ENCODE data around the gene UQCC5.

UQCC5 gene

GRCh38 chr3:52535411-52536111, 844 bp upstream of the UQCC5 start:
- DNase-seq: no peak

DNA sequence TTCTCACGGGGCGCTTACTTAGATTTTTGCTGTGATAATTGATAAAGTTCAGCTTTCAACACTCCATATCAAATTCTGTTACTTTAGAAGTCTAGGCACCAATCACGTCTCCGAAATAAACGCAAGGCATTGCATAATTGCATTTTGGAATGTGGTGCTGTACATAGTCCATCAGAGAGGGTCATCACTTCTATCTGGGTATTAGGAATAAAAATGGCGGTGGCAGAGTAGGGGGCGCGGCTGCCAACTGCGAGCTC, 365 bp upstream of the UQCC5 start:
- no peak for DNase-seq

DNA sequence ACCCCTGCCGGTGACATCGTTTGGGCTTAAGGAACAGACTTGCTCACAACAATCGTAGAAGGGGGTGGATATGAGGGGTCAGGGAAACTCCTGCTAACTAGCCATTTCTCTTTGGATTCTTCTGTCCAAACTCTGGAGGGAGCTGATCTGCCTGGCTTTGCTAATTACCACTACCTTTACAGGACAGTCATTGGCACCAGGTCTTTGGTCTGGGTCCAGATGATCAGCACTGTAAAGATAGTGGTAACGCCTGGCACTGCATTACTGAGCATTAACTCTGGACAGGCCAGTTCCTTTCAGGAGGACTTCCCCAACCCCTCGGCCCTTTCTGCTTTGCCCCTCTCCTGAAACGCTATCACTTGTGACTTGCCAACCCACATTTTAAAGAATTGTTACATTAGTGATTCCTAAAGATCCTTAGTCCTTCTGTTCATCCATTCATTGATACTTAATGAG, 788 bp downstream of the UQCC5 start:
- no peak for DNase-seq

DNA sequence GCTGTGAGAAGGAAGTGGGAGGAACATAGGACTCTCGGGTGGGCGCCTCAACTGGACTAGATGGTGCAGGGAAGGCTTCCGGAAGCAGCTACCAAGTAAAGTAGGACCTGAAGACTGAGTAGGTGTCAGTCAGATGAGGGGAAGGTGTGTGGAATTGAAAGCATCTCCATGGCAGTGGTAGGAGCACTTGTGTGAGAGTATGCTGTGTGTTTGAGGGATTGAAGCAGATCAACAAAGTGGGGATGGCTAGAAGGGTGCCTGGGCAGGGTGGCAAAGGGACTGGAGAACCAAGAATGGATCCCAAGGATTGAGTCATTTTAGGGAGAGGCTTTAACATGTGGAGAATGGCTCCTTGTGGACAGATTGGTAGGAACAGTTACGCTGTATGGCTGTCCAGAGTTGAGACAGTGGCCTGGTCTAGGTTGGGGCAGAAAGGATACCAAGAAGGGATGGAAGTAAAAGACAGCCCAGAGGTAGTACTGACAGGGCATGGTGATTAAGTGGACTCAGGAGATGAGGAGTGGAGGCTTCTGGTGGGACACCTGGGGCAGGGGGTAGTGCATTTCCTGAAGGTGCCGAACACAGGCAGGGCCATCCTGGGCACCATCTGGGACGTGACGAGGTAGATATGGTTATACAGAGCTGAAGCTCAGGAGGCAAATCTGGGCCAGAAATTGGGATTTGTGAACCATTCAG, 1.5 kb downstream of the UQCC5 start:
- DNase-seq: no peak

- DNase-seq: no peak
Measured at GRCh38 chr3:52539010-52539653, 2.7 kb downstream of the UQCC5 start.

DNA sequence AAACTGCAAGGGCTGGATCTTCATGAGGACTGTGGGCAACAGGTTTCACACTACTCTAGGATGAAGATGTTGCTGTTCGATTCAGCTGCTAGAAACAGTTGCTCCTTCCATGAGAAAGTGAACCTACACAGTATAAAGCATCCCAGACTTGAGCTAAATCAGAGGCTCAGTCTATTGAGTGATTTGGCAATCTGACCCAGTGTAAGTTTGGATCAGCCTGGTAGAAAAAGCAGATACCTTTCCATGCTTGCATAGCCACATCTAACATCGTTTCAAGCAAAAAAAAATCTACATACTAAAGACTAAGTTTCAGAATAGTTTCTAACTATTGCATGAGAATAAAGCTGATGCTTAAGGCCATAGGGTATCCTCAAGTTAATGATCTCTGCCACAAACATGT, 4.6 kb downstream of the UQCC5 start:
- DNase-seq: no peak

GRCh38 chr3:52544937-52545336, 8.5 kb downstream of the UQCC5 start:
- DNase-seq: no peak

DNA sequence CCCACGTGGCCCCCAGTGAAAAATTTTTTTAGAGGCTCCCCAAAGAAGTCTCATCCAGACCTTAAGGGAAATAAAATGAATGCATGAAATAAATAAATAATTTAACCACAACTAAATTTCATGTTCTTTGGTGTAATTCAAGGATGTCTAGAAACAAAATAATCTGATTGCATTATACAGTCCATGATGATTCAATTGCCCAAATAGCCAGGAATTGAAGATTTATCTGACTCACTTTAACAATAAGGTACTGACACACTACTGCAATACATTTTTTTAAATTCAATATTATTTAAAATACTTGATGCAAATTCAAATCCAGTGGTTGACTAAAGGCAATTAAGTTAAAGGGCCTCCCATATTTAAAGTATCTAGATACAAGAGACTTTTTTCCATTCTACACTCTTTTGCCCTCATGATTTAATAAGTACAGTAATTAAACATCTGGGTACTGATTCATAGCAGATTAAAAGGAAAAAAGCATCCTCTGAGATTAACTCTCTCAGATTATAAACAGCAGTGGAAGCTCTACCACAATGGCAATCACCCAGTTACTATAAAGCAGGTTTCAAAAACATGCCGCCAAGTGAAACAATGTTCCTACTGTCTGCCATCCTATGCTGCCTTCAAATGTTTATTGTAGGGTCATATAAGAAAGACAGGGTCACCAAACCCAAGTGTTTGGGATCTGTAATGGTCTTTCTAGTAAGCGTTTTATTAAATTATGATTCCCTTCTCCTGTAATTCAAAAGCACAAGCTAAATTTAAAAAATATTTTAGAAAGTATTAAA, 9.9 kb downstream of the UQCC5 start:
- DNase-seq: no peak

DNA sequence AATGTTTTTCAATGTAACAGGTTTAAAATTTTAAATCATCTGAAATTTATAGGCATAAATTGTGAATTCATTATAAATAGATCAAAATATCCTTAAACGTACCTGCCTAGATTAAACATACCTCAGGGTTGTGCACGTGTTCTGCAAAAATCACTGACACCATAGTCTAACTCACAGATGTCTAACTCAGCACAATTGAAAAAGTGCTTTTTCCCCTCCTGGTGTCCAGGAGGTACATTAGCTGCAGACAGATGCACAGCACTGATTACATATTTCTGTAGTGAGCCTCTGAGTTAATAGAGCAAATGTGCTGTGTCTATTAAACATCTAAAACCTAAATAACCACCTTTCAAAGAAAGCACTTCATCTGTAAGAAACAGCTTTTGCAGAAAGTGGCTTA, 10.7 kb downstream of the UQCC5 start:
- no peak for DNase-seq

GRCh38 chr3:52551118-52551517, 14.7 kb downstream of the UQCC5 start:
- no peak for DNase-seq

GRCh38 chr3:52552089-52552488, 15.7 kb downstream of the UQCC5 start:
- DNase-seq: no peak

GRCh38 chr3:52554026-52554755, 17.8 kb downstream of the UQCC5 start:
- DNase-seq: no peak

DNA sequence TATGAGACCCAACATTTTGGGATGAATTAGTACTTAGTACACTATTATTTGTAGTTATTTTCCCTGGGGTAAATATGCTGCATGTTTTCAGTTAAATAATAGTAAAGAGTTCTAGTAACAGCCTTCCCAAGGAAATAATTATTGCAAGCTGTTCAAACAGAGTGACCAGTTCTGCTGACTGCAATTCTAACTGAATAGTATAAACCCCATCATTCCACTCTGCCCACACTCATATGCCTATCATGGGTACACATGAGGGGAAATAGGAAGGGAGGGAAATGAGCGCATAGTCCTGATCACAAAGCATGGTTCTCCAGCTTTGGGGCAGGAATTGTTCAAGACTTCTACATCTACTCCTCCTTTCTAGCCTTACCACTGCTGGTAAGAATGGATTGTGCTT, 18.7 kb downstream of the UQCC5 start:
- no peak for DNase-seq

- no peak for DNase-seq
Measured at GRCh38 chr3:52557011-52557960, 20.9 kb downstream of the UQCC5 start.

DNA sequence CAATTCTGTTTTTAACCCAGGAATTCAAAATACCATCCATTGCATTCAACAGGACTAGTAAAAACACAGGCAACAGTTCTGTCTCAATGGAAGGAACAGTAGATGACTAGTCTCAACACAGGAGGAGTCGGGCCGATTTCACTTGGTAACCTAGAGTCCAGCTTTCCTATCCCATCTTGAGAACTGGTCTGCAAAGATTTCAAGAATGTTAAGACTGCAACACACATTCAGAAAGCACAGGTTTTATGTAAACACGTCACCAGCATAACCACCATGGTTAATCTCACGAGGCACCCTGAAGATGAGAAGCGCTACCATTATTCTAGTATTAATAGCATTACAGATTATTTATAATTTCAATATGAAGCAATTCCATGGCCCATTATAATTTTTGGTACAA, 22.0 kb downstream of the UQCC5 start:
- DNase-seq: no peak

GRCh38 chr3:52561028-52561747, 24.8 kb downstream of the UQCC5 start:
- DNase-seq: no peak

- DNase-seq: no peak
Measured at GRCh38 chr3:52563984-52564383, 27.6 kb downstream of the UQCC5 start.

- no peak for DNase-seq
Measured at GRCh38 chr3:52568069-52568468, 31.7 kb downstream of the UQCC5 start.

DNA sequence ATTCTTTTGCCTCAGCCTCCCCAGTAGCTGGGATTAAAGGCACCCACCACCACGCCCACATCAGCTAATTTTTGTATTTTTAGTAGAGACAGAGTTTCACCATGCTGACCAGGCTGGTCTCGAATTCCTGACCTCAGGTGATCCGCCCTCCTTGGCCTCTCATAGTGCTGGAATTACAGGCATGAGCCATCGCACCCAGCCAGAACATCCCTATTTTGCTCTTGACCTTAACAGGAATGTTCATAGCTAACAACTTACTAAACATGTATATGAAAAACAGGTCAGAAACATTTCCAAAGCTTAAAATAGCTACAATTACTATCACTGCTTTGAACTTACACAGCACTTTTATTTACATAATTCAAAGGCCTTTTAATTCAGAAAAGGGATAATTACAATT, 33.7 kb downstream of the UQCC5 start:
- no peak for DNase-seq

GRCh38 chr3:52572221-52572620, 35.8 kb downstream of the UQCC5 start:
- no peak for DNase-seq

All from NCI-H187 treated with DMSO at 0.1 percent for 48 hours (cell line).